CD8-positive, alpha-beta memory T cell (primary cell): ENCODE results near the gene STIM1. TPM values are rescaled to one million over a fixed set of nuclear protein-coding genes. Genes with fewer than 3 reads are reported as not detected.

Source experiments
- CTCF ChIA-PET: fragments of 350-600 bp; sonication (Branson Sonifier 250); formaldehyde crosslinking; loops from one replicate; lab custom pipeline; 2021; ENCODE audit warnings: antibody characterized with exemption; lab: Charles Lee
- POLR2A ChIA-PET: fragments of 350-600 bp; sonication (Branson Sonifier 250); formaldehyde crosslinking; loops from one replicate; lab custom pipeline; 2021; ENCODE audit warnings: antibody characterized with exemption; lab: Charles Lee
- DNase-seq, 5 donors: peaks; one replicate each; pipeline versions ENCODE4 v3.0.0 to v3.0.0-alpha.2; 2020 to 2022; ENCODE audit warnings: mixed read lengths in 1 of 5
- H3K27ac ChIP-seq: one replicate; pipeline ENCODE4 v1.7.0; 2013; ENCODE audit warnings: low read depth, mild to moderate bottlenecking, low read length, moderate library complexity
- H3K27me3 ChIP-seq: 2 replicates; pipeline ENCODE4 v1.7.0; 2013; ENCODE audit warnings: low read length, mild to moderate bottlenecking; ENCODE audit not compliant: insufficient read depth, poor library complexity, severe bottlenecking
- H3K36me3 ChIP-seq: 2 replicates; pipeline ENCODE4 v1.7.0; 2013; ENCODE audit warnings: mild to moderate bottlenecking, low read length, moderate library complexity; ENCODE audit not compliant: insufficient read depth
- H3K4me1 ChIP-seq: 2 replicates; pipeline ENCODE4 v1.7.0; 2013; ENCODE audit warnings: mild to moderate bottlenecking, low read length, moderate library complexity; ENCODE audit not compliant: insufficient read depth
- H3K4me3 ChIP-seq: 2 replicates; pipeline ENCODE4 v1.7.0; 2013; ENCODE audit warnings: mild to moderate bottlenecking, low read length
- H3K9me3 ChIP-seq: 2 replicates; pipeline ENCODE4 v1.7.0; 2013; ENCODE audit warnings: mild to moderate bottlenecking, low read length
- H3K27ac Mint-ChIP-seq, 8 donors: one replicate each; pipeline ENCODE4 v1.8.0; 2020 to 2021; ENCODE audit warnings: mixed read lengths in 8 of 8, mild to moderate bottlenecking in 6 of 8, inconsistent platforms in 3 of 8, moderate library complexity in 3 of 8
- H3K27me3 Mint-ChIP-seq, 2 donors: one replicate each; pipeline ENCODE4 v1.8.0; 2020 to 2021; ENCODE audit warnings: mixed read lengths in 2 of 2, mild to moderate bottlenecking in 1 of 2, moderate library complexity in 1 of 2
- H3K36me3 Mint-ChIP-seq, 3 donors: one replicate each; pipeline ENCODE4 v1.8.0; 2020 to 2021; ENCODE audit warnings: mixed read lengths in 3 of 3, inconsistent platforms in 1 of 3, mild to moderate bottlenecking in 1 of 3
- H3K4me1 Mint-ChIP-seq, 3 donors: one replicate each; pipeline ENCODE4 v1.8.0; 2020 to 2021; ENCODE audit warnings: mixed read lengths in 3 of 3, inconsistent platforms in 1 of 3, mild to moderate bottlenecking in 1 of 3
- H3K4me3 Mint-ChIP-seq, 7 donors: one replicate each; pipeline ENCODE4 v1.8.0; 2020 to 2021; ENCODE audit warnings: mixed read lengths in 7 of 7, mild to moderate bottlenecking in 6 of 7, moderate library complexity in 4 of 7, inconsistent platforms in 2 of 7
- H3K9me3 Mint-ChIP-seq, 5 donors: one replicate each; pipeline ENCODE4 v1.8.0; 2020 to 2022; ENCODE audit warnings: mixed read lengths in 5 of 5, mild to moderate bottlenecking in 3 of 5, moderate library complexity in 2 of 5, inconsistent platforms in 1 of 5
- polyA plus RNA-seq: library from polyadenylated mRNA; unstranded; fragments of 300-500 nt; fragmentation: Illumina TruSeq; gene quantifications from one replicate; pipeline ENCODE4 v1.2.3, GENCODE V29; 2021
- total RNA-seq, 2 experiments: library from RNA; stranded (reverse); gene quantifications; one replicate each; pipeline ENCODE4 v1.2.3, GENCODE V29; 2021

STIM1 gene
- total and polyA plus RNA-seq, 3 experiments from 2014 or later = 43.8 to 46.0 (median 45.6) TPM

DNA sequence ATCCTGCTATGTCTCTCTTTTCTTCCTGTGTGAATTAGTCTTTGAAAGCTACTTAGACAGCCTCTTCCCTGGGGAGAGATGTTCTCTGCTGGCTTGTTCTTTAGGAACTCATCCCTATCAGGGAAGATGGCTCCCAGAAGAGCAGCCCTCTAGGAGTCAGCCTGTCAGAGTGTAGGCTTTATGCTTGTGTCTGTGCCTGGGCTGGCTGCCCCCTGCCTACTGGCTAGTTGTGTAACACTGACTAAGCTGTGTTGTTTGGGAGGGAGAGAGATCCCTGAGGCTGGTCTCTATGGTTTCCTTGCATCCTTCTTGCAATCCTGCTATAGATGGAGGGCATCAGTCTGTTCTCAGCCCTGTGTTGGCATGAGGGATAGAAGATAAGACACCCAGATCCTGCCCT lies 112.2 kb downstream of the STIM1 start:
- no peak overlapping the region for H3K27ac ChIP-seq
- POLR2A ChIA-PET = no interaction called here
- H3K4me3 Mint-ChIP-seq = peak overlapping the region in 2 of 7 donors; percentile 29 to 47
- H3K4me1 Mint-ChIP-seq = peaks cover 82 to 84% (median 84%) of the 10 kb centered on the region in 3 donors
- H3K4me1 ChIP-seq = peaks cover 51% of the 10 kb centered on the region
- H3K27me3 Mint-ChIP-seq = no peaks in the 10 kb centered on the region
- H3K9me3 Mint-ChIP-seq = no peaks in the 10 kb centered on the region
- DNase-seq = no peak
- no peak overlapping the region for H3K4me3 ChIP-seq
- H3K36me3 ChIP-seq = peaks cover 8% of the 10 kb centered on the region
- peaks cover 6 to 34% (median 10%) of the 10 kb centered on the region in 3 donors for H3K36me3 Mint-ChIP-seq
- H3K9me3 ChIP-seq = no peaks in the 10 kb centered on the region
- CTCF ChIA-PET = interaction anchor here (1.0 to 2.8 kb wide), 3 partner anchors 105 to 118 kb away, joined by 4 to 11 read pairs (median 4); partner anchors contain the start of gene STIM1
- peak overlapping the region; percentile 15 to 82 (median 65) for H3K27ac Mint-ChIP-seq
- H3K27me3 ChIP-seq = no peaks in the 10 kb centered on the region

DNA sequence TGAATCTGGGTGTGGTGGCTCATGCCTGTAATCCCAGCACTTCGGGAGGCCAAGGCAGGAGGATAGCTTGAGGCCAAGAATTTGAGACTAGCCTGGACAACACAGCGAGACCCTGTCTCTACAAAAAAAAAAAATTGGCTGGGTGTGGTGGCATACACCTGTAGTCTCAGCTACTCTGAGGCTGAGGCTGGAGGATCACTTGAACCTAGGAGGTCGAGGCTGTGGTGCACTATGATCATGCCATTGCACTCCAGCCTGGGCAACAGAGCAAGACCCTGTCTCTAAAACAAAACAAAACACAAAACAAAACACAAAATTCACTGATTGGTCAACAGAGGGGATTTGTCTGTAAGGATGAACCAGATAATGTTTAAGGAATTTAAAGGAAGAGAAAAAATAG lies 113.7 kb downstream of the STIM1 start:
- no peak for DNase-seq
- H3K27ac ChIP-seq = no peak overlapping the region
- H3K9me3 ChIP-seq = no peaks in the 10 kb centered on the region
- Mint-ChIP-seq H3K36me3 (peaks cover 12 to 42% (median 14%) of the 10 kb centered on the region in 3 donors), H3K4me1 (peaks cover 78 to 80% (median 79%) of the 10 kb centered on the region in 3 donors), H3K9me3 (no peaks in the 10 kb centered on the region), H3K27me3 (no peaks in the 10 kb centered on the region), H3K4me3 (peak overlapping the region in 6 of 7 donors; percentile 19 to 61 (median 48)), H3K27ac (peak overlapping the region; percentile 3 to 88 (median 68))
- no peak overlapping the region for H3K4me3 ChIP-seq
- no peaks in the 10 kb centered on the region for H3K27me3 ChIP-seq
- ChIA-PET POLR2A (no interaction called here), CTCF (interaction anchor here (2.8 kb wide), 1 partner anchor 114 kb away, joined by 11 read pairs; the partner anchor contains the start of gene STIM1)
- peaks cover 40% of the 10 kb centered on the region for H3K4me1 ChIP-seq
- H3K36me3 ChIP-seq = peaks cover 8% of the 10 kb centered on the region

DNA sequence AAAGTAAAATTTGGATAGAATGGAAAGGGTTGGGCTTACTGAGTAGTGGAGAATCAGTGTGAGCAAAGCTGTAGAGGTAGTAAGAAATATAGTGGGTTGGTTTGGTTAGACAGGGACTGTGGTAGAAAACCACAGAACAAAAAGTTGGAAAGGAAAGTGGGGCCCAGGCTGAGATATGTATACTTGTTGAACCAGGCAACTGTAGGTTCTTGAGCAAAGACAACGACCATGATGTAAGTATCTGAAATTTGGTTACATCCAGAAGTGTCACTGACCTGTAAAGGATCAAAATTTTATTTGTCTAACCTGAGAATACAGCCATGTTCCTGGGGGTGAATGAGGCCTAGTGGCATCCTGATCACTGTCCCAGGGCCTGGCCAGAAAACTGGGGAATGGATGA lies 114.1 kb downstream of the STIM1 start:
- Mint-ChIP-seq H3K27me3 (no peaks in the 10 kb centered on the region), H3K36me3 (peaks cover 12 to 43% (median 14%) of the 10 kb centered on the region in 3 donors), H3K4me3 (peak overlapping the region in 5 of 7 donors; percentile 19 to 51 (median 46)), H3K27ac (peak overlapping the region; percentile 3 to 88 (median 68)), H3K4me1 (peaks cover 77 to 80% (median 78%) of the 10 kb centered on the region in 3 donors), H3K9me3 (no peaks in the 10 kb centered on the region)
- peaks cover 8% of the 10 kb centered on the region for H3K36me3 ChIP-seq
- H3K4me3 ChIP-seq = no peak overlapping the region
- H3K27ac ChIP-seq = no peak overlapping the region
- CTCF ChIA-PET = interaction anchor here (2.8 kb wide), 1 partner anchor 115 kb away, joined by 11 read pairs; the partner anchor contains the start of gene STIM1
- peaks cover 37% of the 10 kb centered on the region for H3K4me1 ChIP-seq
- peak in 1 of 5 donors; percentile 28 for DNase-seq
- H3K27me3 ChIP-seq = no peaks in the 10 kb centered on the region
- no peaks in the 10 kb centered on the region for H3K9me3 ChIP-seq
- POLR2A ChIA-PET = no interaction called here

DNA sequence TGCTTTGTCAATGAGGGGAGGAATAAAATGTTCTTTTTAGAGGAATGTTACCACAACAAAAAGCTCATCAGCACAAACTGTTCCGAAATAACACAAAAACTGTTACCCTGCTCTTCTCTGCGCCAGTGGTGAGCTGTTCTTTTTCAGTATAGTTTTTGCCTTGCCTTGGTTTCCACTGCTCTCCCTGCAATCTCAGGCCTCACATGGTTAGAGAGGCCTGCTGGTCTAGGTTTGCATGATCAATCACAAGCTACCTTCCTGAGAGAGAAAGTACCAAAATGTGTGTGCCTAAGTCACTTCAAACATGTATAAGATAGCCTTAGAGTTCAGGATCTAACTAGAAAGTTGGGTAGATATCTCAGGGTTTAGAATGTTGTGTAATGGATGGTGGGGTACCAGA lies 114.6 kb downstream of the STIM1 start:
- peak overlapping the region; percentile 3 to 88 (median 68) for H3K27ac Mint-ChIP-seq
- Histone ChIP-seq H3K27me3 (no peaks in the 10 kb centered on the region), H3K9me3 (no peaks in the 10 kb centered on the region), H3K27ac (no peak overlapping the region), H3K4me1 (peaks cover 37% of the 10 kb centered on the region), H3K4me3 (no peak overlapping the region), H3K36me3 (peaks cover 8% of the 10 kb centered on the region)
- peaks cover 12 to 44% (median 14%) of the 10 kb centered on the region in 3 donors for H3K36me3 Mint-ChIP-seq
- ChIA-PET CTCF (no interaction called here), POLR2A (interaction anchor here (0.7 kb wide), 1 partner anchor 12 kb away, joined by 3 read pairs; no protein-coding TSS in a partner anchor)
- DNase-seq = no peak
- peak overlapping the region in 4 of 7 donors; percentile 19 to 46 (median 40) for H3K4me3 Mint-ChIP-seq
- H3K27me3 Mint-ChIP-seq = no peaks in the 10 kb centered on the region
- H3K4me1 Mint-ChIP-seq = peaks cover 76 to 79% (median 79%) of the 10 kb centered on the region in 3 donors
- no peaks in the 10 kb centered on the region for H3K9me3 Mint-ChIP-seq

DNA sequence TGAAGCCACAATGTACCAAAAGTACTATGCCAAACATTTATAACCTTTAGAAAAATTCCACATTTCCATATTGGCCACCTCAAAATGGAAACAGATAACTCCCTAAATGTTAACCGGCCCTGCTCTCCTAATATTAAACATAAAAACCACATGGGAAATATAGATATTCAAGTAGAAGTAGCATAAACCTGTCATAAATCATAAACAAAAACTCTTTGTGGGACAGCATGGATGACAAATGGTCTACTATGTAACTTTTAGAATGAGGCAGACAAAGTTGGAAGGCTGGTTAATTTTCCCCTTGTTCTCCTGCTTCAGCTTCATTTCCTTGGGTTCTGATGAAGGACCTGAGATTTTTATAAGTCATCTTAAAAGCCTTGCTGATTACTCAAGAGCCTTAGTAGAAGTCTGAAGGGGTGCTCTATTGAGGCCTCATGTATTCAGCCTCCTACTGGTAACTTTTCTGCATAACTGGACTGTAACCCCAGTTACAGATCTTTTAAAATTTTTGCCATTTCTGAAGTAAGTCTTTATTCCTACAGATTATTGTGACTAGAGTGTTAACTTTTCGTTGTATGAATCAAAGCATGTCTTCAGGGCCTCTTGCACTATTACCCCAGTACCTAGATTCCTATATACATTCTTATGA lies 116.4 kb downstream of the STIM1 start:
- Histone ChIP-seq H3K36me3 (peaks cover 8% of the 10 kb centered on the region), H3K4me3 (no peak overlapping the region), H3K4me1 (peaks cover 28% of the 10 kb centered on the region), H3K9me3 (no peaks in the 10 kb centered on the region), H3K27ac (no peak overlapping the region), H3K27me3 (no peaks in the 10 kb centered on the region)
- no peaks in the 10 kb centered on the region for H3K27me3 Mint-ChIP-seq
- peaks cover 69 to 74% (median 70%) of the 10 kb centered on the region in 3 donors for H3K4me1 Mint-ChIP-seq
- no peak for DNase-seq
- H3K36me3 Mint-ChIP-seq = peaks cover 12 to 43% (median 20%) of the 10 kb centered on the region in 3 donors
- H3K9me3 Mint-ChIP-seq = no peaks in the 10 kb centered on the region
- ChIA-PET POLR2A (no interaction called here), CTCF (interaction anchor here (0.6 to 1.2 kb wide), 3 partner anchors 20 to 117 kb away, joined by 3 to 7 read pairs (median 3); partner anchors contain the start of gene STIM1)
- H3K27ac Mint-ChIP-seq = peak overlapping the region in 4 of 8 donors; percentile 29 to 65 (median 46)
- H3K4me3 Mint-ChIP-seq = no peak overlapping the region

DNA sequence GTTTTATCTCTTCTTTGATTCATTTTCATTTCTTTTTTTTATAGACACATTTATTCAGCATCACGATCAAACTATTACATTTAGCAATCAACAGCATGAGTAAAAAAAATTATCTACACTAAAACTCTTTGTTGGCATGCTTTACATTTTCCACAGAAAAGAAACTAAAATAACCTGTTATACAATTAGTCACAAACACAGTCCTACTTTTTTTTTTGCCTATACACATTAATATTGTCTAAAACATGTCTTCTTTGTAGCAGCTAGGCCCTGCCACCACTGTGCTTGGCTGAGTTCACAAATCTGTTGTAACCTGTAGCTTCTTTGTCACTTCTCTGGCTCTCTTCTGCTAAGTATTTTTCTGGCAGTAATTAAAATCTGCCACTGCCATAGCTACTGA lies 117.0 kb downstream of the STIM1 start:
- H3K4me1 Mint-ChIP-seq = peaks cover 68 to 74% (median 72%) of the 10 kb centered on the region in 3 donors
- Histone ChIP-seq H3K9me3 (no peaks in the 10 kb centered on the region), H3K36me3 (peaks cover 7% of the 10 kb centered on the region), H3K27ac (no peak overlapping the region), H3K4me3 (no peak overlapping the region), H3K4me1 (peaks cover 31% of the 10 kb centered on the region), H3K27me3 (no peaks in the 10 kb centered on the region)
- no peaks in the 10 kb centered on the region for H3K9me3 Mint-ChIP-seq
- ChIA-PET CTCF (interaction anchor here (0.8 to 2.3 kb wide), 5 partner anchors 30 to 123 kb away, joined by 3 to 7 read pairs (median 3); partner anchors contain the start of gene STIM1), POLR2A (no interaction called here)
- H3K27me3 Mint-ChIP-seq = no peaks in the 10 kb centered on the region
- no peak for DNase-seq
- H3K4me3 Mint-ChIP-seq = no peak overlapping the region
- H3K36me3 Mint-ChIP-seq = peaks cover 12 to 38% (median 20%) of the 10 kb centered on the region in 3 donors
- peak overlapping the region in 1 of 8 donors; percentile 31 for H3K27ac Mint-ChIP-seq

DNA sequence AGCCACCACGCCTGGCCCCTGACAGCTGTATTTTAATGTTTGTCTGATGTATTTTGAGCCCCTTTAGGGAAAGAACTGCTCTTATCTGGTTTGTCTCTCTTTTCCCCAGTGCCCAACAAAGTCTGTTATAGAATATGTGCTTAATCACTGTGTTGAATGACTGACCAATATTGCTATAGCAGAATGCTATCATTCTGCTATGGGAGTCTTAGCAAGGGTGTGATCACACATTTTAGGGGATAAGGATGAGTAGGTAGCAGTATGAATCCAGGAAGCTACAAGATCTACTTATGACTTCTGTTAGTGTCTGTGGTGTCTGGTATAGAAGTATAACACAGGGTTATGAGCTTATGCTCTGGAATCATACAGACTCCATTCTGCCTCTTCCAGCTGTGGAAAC lies 121.6 kb downstream of the STIM1 start:
- POLR2A ChIA-PET = interaction anchor here (0.5 kb wide), 1 partner anchor 101 kb away, joined by 3 read pairs; no protein-coding TSS in a partner anchor
- H3K27me3 ChIP-seq = no peaks in the 10 kb centered on the region

More for the DNA sequence above, 121.6 kb downstream of the STIM1 start:
- H3K9me3 ChIP-seq = no peaks in the 10 kb centered on the region
- peaks cover 29% of the 10 kb centered on the region for H3K4me1 ChIP-seq
- no peaks in the 10 kb centered on the region for H3K27me3 Mint-ChIP-seq
- CTCF ChIA-PET = interaction anchor here (1.7 kb wide), 1 partner anchor 40 kb away, joined by 3 read pairs; no protein-coding TSS in a partner anchor
- H3K4me3 ChIP-seq = no peak overlapping the region
- no peak overlapping the region for H3K27ac ChIP-seq
- peaks cover 61 to 79% (median 73%) of the 10 kb centered on the region in 3 donors for H3K4me1 Mint-ChIP-seq
- no peak overlapping the region for H3K4me3 Mint-ChIP-seq
- H3K9me3 Mint-ChIP-seq = no peaks in the 10 kb centered on the region
- H3K36me3 Mint-ChIP-seq = peaks cover 6 to 23% (median 12%) of the 10 kb centered on the region in 3 donors
- no peaks in the 10 kb centered on the region for H3K36me3 ChIP-seq
- peak overlapping the region in 3 of 8 donors; percentile 2 to 11 (median 9) for H3K27ac Mint-ChIP-seq
- DNase-seq = no peak
